ENCODE results near the gene KCNMA1. TPM values are rescaled to one million over a fixed set of nuclear protein-coding genes. Genes with fewer than 3 reads are reported as not detected.

KCNMA1 gene
- total RNA-seq, 8 experiments from 2014 or later, result 4.3 to 81.4 (median 17.3) TPM

- Histone ChIP-seq H3K27ac (no peak overlapping the region), H3K4me3 (no peak overlapping the region), H3K4me1 (replicated peaks in 1 of 2) (peaks cover 13 to 22% of the 10 kb centered on the region in 2 donors)
- no peak for ATAC-seq (replicated peaks in 6 of 8)
- WGBS, 10 experiments, result 94 to 100% (median 100%) methylated on average over 2 to 7 of the region's 9 CpGs; no CpG with 5 or more reads in 6 of the 10 experiments
- in situ Hi-C loops (cut with MboI; ENCODE audit: low pct_unique_long_range_greater_than_20kb in 2 of 9, low sequenced_read_pairs in 9 of 9, unreplicated experiment in 9 of 9), result no loop called here
Measured at GRCh38 chr10:77027576-77027975, 610.0 kb downstream of the KCNMA1 start.

- Histone ChIP-seq H3K27ac (no peak overlapping the region), H3K4me3 (no peak overlapping the region), H3K4me1 (replicated peaks in 1 of 2) (peaks cover 13 to 22% of the 10 kb centered on the region in 2 donors)
- 71 to 100% (median 94%) methylated on average over 1 to 2 of the region's 2 CpGs; no CpG with 5 or more reads in 3 of the 10 experiments for WGBS, 10 experiments
- in situ Hi-C loops (cut with MboI; ENCODE audit: low pct_unique_long_range_greater_than_20kb in 2 of 9, low sequenced_read_pairs in 9 of 9, unreplicated experiment in 9 of 9), result no loop called here
- no peak for ATAC-seq (replicated peaks in 6 of 8)
Measured at GRCh38 chr10:77027141-77027540, 610.5 kb downstream of the KCNMA1 start.

GRCh38 chr10:77026148-77026547 lies 611.5 kb downstream of the KCNMA1 start:
- in situ Hi-C loops (cut with MboI; ENCODE audit: low pct_unique_long_range_greater_than_20kb in 2 of 9, low sequenced_read_pairs in 9 of 9, unreplicated experiment in 9 of 9), result no loop called here
- H3K27ac ChIP-seq, result no peak overlapping the region
- H3K4me1 ChIP-seq (replicated peaks in 1 of 2), result peaks cover 13 to 22% of the 10 kb centered on the region in 2 donors
- WGBS, 10 experiments, result 81 to 100% (median 92%) methylated on average over 1 to 5 of the region's 5 CpGs; no CpG with 5 or more reads in 1 of the 10 experiments
- H3K4me3 ChIP-seq, result no peak overlapping the region
- no peak for ATAC-seq (replicated peaks in 6 of 8)

GRCh38 chr10:77024461-77024860 lies 613.1 kb downstream of the KCNMA1 start:
- in situ Hi-C loops (cut with MboI; ENCODE audit: low pct_unique_long_range_greater_than_20kb in 2 of 9, low sequenced_read_pairs in 9 of 9, unreplicated experiment in 9 of 9), result no loop called here
- ATAC-seq (replicated peaks in 6 of 8), result no peak

GRCh38 chr10:77023396-77023795 lies 614.2 kb downstream of the KCNMA1 start:
- no peak overlapping the region for H3K4me3 ChIP-seq
- H3K27ac ChIP-seq, result no peak overlapping the region
- ATAC-seq (replicated peaks in 6 of 8), result no peak
- in situ Hi-C loops (cut with MboI; ENCODE audit: low pct_unique_long_range_greater_than_20kb in 2 of 9, low sequenced_read_pairs in 9 of 9, unreplicated experiment in 9 of 9), result no loop called here
- WGBS, 10 experiments, result 67 to 100% (median 92%) methylated on average over 1 to 2 of the region's 2 CpGs; no CpG with 5 or more reads in 1 of the 10 experiments
- peaks cover 0 to 2% of the 10 kb centered on the region in 2 donors for H3K4me1 ChIP-seq (replicated peaks in 1 of 2)

More at GRCh38 chr10:77024461-77024860, 613.1 kb downstream of the KCNMA1 start:
- H3K4me1 ChIP-seq (replicated peaks in 1 of 2), result peaks cover 3 to 12% of the 10 kb centered on the region in 2 donors
- no peak overlapping the region for H3K4me3 ChIP-seq
- H3K27ac ChIP-seq, result no peak overlapping the region

- WGBS, 10 experiments, result 0 to 100% (median 90%) methylated on average over 1 to 4 of the region's 4 CpGs; no CpG with 5 or more reads in 3 of the 10 experiments
- H3K4me3 ChIP-seq, result no peak overlapping the region
- ATAC-seq (replicated peaks in 6 of 8), result peak in 3 of 8 experiments; percentile 82 to 98 (median 90)
- in situ Hi-C loops (cut with MboI; ENCODE audit: low pct_unique_long_range_greater_than_20kb in 2 of 9, low sequenced_read_pairs in 9 of 9, unreplicated experiment in 9 of 9), result no loop called here
- peaks cover 0 to 2% of the 10 kb centered on the region in 2 donors for H3K4me1 ChIP-seq (replicated peaks in 1 of 2)
- no peak overlapping the region for H3K27ac ChIP-seq
Measured at GRCh38 chr10:77022671-77023070, 614.9 kb downstream of the KCNMA1 start.

GRCh38 chr10:77021966-77022490 lies 615.6 kb downstream of the KCNMA1 start:
- 49 to 100% (median 77%) methylated on average over 1 to 4 of the region's 4 CpGs; no CpG with 5 or more reads in 1 of the 10 experiments for WGBS, 10 experiments
- no peak for ATAC-seq (replicated peaks in 6 of 8)
- Histone ChIP-seq H3K4me3 (no peak overlapping the region), H3K27ac (no peak overlapping the region), H3K4me1 (replicated peaks in 1 of 2) (peaks cover 0 to 7% of the 10 kb centered on the region in 2 donors)
- in situ Hi-C loops (cut with MboI; ENCODE audit: low pct_unique_long_range_greater_than_20kb in 2 of 9, low sequenced_read_pairs in 9 of 9, unreplicated experiment in 9 of 9), result no loop called here

- Histone ChIP-seq H3K27ac (no peak overlapping the region), H3K4me1 (replicated peaks in 1 of 2) (peaks cover 0 to 11% of the 10 kb centered on the region in 2 donors), H3K4me3 (no peak overlapping the region)
- in situ Hi-C loops (cut with MboI; ENCODE audit: low pct_unique_long_range_greater_than_20kb in 2 of 9, low sequenced_read_pairs in 9 of 9, unreplicated experiment in 9 of 9), result no loop called here
- ATAC-seq (replicated peaks in 6 of 8), result peak in 5 of 8 experiments; percentile 71 to 97 (median 92)
- 20 to 89% (median 56%) methylated on average over 1 to 4 of the region's 4 CpGs; no CpG with 5 or more reads in 3 of the 10 experiments for WGBS, 10 experiments
Measured at GRCh38 chr10:77020426-77021040, 617.1 kb downstream of the KCNMA1 start.

- peaks cover 0 to 11% of the 10 kb centered on the region in 2 donors for H3K4me1 ChIP-seq (replicated peaks in 1 of 2)
- in situ Hi-C loops (cut with MboI; ENCODE audit: low pct_unique_long_range_greater_than_20kb in 2 of 9, low sequenced_read_pairs in 9 of 9, unreplicated experiment in 9 of 9), result no loop called here
- H3K27ac ChIP-seq, result no peak overlapping the region
- ATAC-seq (replicated peaks in 6 of 8), result peak in 5 of 8 experiments; percentile 53 to 57 (median 56)
- no peak overlapping the region for H3K4me3 ChIP-seq
- 33 to 100% (median 64%) methylated on average over 1 to 3 of the region's 4 CpGs; no CpG with 5 or more reads in 1 of the 10 experiments for WGBS, 10 experiments
Measured at GRCh38 chr10:77016855-77017254, 620.8 kb downstream of the KCNMA1 start.

GRCh38 chr10:77016278-77016815 lies 621.3 kb downstream of the KCNMA1 start:
- Histone ChIP-seq H3K4me3 (no peak overlapping the region), H3K4me1 (replicated peaks in 1 of 2) (peaks cover 0 to 11% of the 10 kb centered on the region in 2 donors), H3K27ac (no peak overlapping the region)
- ATAC-seq (replicated peaks in 6 of 8), result no peak
- 12 to 90% (median 79%) methylated on average over 4 to 7 of the region's 7 CpGs for WGBS, 10 experiments
- in situ Hi-C loops (cut with MboI; ENCODE audit: low pct_unique_long_range_greater_than_20kb in 2 of 9, low sequenced_read_pairs in 9 of 9, unreplicated experiment in 9 of 9), result no loop called here

GRCh38 chr10:77015360-77015759 lies 622.2 kb downstream of the KCNMA1 start:
- Histone ChIP-seq H3K4me1 (replicated peaks in 1 of 2) (peaks cover 0 to 9% of the 10 kb centered on the region in 2 donors), H3K4me3 (no peak overlapping the region), H3K27ac (no peak overlapping the region)
- WGBS, 10 experiments, result 80 to 100% (median 94%) methylated on average over 1 of the region's 1 CpG; no CpG with 5 or more reads in 4 of the 10 experiments
- in situ Hi-C loops (cut with MboI; ENCODE audit: low pct_unique_long_range_greater_than_20kb in 2 of 9, low sequenced_read_pairs in 9 of 9, unreplicated experiment in 9 of 9), result no loop called here
- peak in 1 of 8 experiments; percentile 50 for ATAC-seq (replicated peaks in 6 of 8)

GRCh38 chr10:77012812-77013500 lies 624.7 kb downstream of the KCNMA1 start:
- Histone ChIP-seq H3K27ac (no peak overlapping the region), H3K4me1 (replicated peaks in 1 of 2) (peaks cover 0 to 9% of the 10 kb centered on the region in 2 donors), H3K4me3 (no peak overlapping the region)
- ATAC-seq (replicated peaks in 6 of 8), result no peak
- 14 to 100% (median 58%) methylated on average over 1 to 2 of the region's 2 CpGs; no CpG with 5 or more reads in 3 of the 10 experiments for WGBS, 10 experiments
- in situ Hi-C loops (cut with MboI; ENCODE audit: low pct_unique_long_range_greater_than_20kb in 2 of 9, low sequenced_read_pairs in 9 of 9, unreplicated experiment in 9 of 9), result no loop called here
